BE2C (cell line): ENCODE results near the gene SCIMP.

Experiments used
- DNase-seq: peaks from one replicate; pipeline ENCODE4 v3.0.0-alpha.2; 2020
- H3K27me3 ChIP-seq: fragments of 250-450 bp; sonication (Bioruptor Pico); 2 replicates; pipeline ENCODE4 v1.5.1; 2020; ENCODE audit warnings: mild to moderate bottlenecking
- H3K36me3 ChIP-seq: fragments of 250-450 bp; sonication (Bioruptor Pico); 2 replicates; pipeline ENCODE4 v1.5.1; 2020; ENCODE audit warnings: mild to moderate bottlenecking
- H3K4me1 ChIP-seq: fragments of 250-450 bp; sonication (Bioruptor Pico); 2 replicates; pipeline ENCODE4 v1.5.1; 2020
- H3K4me3 ChIP-seq: 2 replicates; pipeline ENCODE4 v1.5.1; 2011; ENCODE audit warnings: low read depth, low read length
- H3K9me3 ChIP-seq: fragments of 250-450 bp; sonication (Bioruptor Pico); 2 replicates; pipeline ENCODE4 v1.5.1; 2020
- TF ChIP-seq, protein P1 (sequence below): IDR thresholded peaks from 2 replicates; pipeline ENCODE4 v1.5.1; 2012; ENCODE audit warnings: mild to moderate bottlenecking, low read depth, low read length

SCIMP gene

DNA sequence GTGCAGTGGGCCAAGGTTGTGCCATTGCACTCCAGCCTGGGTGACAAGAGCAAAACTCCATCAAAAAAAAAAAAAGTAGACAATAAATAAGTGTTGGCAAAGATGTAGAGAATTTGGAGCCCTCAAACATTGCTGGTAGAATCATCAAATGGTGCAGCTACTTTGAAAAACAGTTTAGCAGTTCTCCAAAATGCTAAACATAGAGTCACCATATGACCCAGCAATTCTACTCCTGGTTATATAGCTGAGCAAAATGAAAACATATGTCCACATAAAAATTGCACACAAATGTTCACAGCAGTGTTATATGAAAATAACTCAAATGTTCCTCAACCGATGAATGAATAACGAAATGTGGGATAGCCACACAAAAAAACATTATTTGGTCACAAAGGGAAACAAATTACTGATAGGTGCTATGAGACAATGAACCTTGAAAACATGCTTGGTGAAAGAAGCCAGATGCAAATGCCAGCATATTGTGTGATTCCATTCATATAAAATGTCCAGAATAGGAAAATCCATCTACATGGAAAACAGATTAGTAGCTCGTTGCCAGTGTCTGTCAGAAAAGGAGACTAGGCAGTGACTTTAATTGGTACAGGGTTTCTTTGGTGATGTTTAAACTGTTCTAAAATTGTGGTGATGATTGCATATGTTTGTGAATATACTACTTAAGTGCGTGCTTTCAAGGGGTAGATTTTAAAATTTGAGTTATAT lies 34.7 kb upstream of the SCIMP start:
- H3K4me1 ChIP-seq, result no peaks in the 10 kb centered on the region
- no peaks in the 10 kb centered on the region for H3K9me3 ChIP-seq
- no peak overlapping the region for H3K4me3 ChIP-seq
- H3K27me3 ChIP-seq, result no peaks in the 10 kb centered on the region
- no peak for DNase-seq
- TF ChIP-seq, protein P1, sequence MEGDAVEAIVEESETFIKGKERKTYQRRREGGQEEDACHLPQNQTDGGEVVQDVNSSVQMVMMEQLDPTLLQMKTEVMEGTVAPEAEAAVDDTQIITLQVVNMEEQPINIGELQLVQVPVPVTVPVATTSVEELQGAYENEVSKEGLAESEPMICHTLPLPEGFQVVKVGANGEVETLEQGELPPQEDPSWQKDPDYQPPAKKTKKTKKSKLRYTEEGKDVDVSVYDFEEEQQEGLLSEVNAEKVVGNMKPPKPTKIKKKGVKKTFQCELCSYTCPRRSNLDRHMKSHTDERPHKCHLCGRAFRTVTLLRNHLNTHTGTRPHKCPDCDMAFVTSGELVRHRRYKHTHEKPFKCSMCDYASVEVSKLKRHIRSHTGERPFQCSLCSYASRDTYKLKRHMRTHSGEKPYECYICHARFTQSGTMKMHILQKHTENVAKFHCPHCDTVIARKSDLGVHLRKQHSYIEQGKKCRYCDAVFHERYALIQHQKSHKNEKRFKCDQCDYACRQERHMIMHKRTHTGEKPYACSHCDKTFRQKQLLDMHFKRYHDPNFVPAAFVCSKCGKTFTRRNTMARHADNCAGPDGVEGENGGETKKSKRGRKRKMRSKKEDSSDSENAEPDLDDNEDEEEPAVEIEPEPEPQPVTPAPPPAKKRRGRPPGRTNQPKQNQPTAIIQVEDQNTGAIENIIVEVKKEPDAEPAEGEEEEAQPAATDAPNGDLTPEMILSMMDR, result no peak
- no peaks in the 10 kb centered on the region for H3K36me3 ChIP-seq

DNA sequence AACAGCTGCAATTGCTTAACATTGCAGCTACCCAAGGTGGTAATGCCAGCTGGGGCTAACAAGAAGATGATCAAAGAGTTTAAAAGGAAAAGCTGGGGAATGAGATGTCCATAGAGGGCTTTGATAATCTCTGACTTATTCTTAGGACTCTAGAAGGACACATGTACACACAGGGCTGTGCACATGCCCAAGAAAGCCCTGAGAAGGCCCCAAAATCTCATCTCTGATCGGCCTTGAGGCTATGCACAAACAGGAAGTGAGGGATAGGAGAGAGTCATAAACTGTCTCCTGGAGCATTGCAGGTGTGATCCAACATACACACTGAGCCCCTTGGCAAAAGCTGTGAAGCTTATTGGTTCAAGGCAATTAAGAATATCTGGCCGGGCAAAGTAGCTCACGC lies 30.2 kb upstream of the SCIMP start:
- Histone ChIP-seq H3K4me3 (no peak overlapping the region), H3K4me1 (no peaks in the 10 kb centered on the region), H3K27me3 (no peaks in the 10 kb centered on the region), H3K9me3 (no peaks in the 10 kb centered on the region), H3K36me3 (no peaks in the 10 kb centered on the region)
- no peak for DNase-seq
- TF ChIP-seq, protein P1, result no peak

DNA sequence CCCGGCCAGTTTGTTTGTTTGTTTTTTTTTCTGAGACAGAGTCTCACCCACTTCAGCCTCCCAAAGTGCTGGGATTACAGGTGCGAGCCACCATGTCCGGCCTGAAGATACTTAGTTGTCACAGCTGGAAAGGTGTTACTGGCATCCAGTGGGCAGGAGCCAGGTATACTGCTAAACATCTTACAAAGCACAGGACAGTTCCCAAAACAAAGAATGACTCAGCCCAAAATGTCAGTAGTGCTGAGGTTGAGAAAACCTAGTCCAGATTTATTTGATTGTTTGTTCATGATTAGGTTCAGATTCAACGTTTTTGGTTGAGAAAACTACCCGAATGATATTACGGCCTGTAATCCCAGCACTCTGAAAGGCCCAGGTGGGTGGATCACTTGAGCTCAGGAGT lies 28.8 kb upstream of the SCIMP start:
- no peak for DNase-seq
- H3K36me3 ChIP-seq, result no peaks in the 10 kb centered on the region
- H3K9me3 ChIP-seq, result no peaks in the 10 kb centered on the region
- no peaks in the 10 kb centered on the region for H3K27me3 ChIP-seq
- TF ChIP-seq, protein P1, result no peak
- H3K4me1 ChIP-seq, result no peaks in the 10 kb centered on the region
- no peak overlapping the region for H3K4me3 ChIP-seq

DNA sequence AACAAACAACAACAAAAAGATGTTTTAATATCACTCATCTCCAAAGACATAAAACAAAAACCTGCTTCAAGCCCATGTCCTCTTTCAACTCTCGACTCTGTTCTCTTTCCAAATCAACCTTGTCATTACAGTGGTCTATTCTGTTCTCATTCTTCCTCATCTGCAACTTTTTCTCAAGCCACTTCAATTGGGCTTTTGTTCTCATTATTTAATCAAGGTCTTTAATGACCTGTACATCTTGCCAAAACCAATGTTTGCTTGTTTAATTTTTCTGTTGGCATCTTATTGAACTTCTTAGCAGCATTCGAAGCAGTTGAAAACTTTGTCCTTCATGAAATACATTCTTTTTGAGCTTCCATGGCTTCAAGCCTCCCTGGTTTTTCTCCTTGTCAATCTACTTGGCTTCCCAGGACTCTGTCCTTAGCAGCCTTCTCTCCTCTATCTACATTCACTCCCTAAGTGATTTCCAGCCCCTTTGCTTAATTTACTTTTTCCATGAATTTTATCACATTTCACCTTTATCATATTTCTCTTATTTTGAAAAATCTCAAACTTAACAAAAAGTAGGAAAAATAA lies 27.8 kb upstream of the SCIMP start:
- Histone ChIP-seq H3K27me3 (no peaks in the 10 kb centered on the region), H3K9me3 (no peaks in the 10 kb centered on the region), H3K4me1 (no peaks in the 10 kb centered on the region), H3K4me3 (no peak overlapping the region), H3K36me3 (no peaks in the 10 kb centered on the region)
- TF ChIP-seq, protein P1, result no peak
- no peak for DNase-seq

DNA sequence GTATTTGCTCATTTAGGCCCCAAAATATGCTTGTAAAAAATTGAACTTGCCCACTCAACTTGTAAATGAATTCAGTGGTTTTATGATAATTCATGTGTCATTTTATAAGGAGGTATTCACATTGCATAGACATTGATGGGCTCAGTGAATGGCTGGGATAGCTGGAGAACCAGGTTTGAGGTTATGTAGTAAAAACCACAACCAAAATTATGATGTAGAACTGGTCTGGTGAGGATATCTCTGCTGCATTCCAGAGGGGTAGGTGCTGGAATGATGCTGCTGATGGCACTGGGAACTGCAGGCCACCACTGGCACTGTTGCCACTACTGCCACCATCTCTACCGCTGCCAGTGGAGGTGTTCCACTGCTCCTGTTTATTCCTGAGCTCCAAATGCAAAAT lies 25.9 kb upstream of the SCIMP start:
- TF ChIP-seq, protein P1, result no peak
- H3K4me1 ChIP-seq, result no peaks in the 10 kb centered on the region
- H3K9me3 ChIP-seq, result no peaks in the 10 kb centered on the region
- no peak for DNase-seq
- no peaks in the 10 kb centered on the region for H3K36me3 ChIP-seq
- H3K27me3 ChIP-seq, result no peaks in the 10 kb centered on the region
- H3K4me3 ChIP-seq, result no peak overlapping the region

DNA sequence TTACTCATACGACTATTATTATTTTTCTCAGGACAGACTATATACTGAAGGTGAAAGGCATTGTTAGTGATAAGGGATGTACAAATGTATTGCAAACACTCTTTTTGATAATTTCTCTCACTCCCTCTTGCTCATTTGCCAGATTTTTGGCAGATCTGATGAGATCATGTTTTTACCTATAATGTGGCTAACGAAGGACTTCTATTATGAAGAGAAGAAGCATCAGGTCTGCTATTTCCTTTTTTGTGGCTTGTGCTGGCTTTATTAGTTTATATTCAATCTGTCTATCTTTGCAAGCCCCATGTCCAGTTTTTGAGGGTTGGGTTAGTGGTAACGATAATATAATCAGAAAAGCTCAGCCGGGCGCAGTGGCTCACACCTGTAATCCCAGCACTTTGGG lies 22.5 kb upstream of the SCIMP start:
- TF ChIP-seq, protein P1, result no peak
- Histone ChIP-seq H3K9me3 (no peaks in the 10 kb centered on the region), H3K27me3 (no peaks in the 10 kb centered on the region), H3K4me3 (no peak overlapping the region), H3K4me1 (no peaks in the 10 kb centered on the region), H3K36me3 (no peaks in the 10 kb centered on the region)
- DNase-seq, result no peak
